GM21360 (cell line): ENCODE measurements around the gene CCN6.
A peak's percentile ranks its signal among the peaks of the same experiment; 100 is the strongest.
"Not testable (repeated sequence)": the region's sequence is repeated elsewhere in the genome, so short reads cannot be mapped to it uniquely, and the experiment has no call there.

ENCODE experiments used
- ATAC-seq: cut with Tn5 transposase; IDR thresholded peaks from one replicate; pipeline ENCODE4 v1.9.1; 2021; ENCODE audit warnings: mild to moderate bottlenecking, moderate library complexity; ENCODE audit not compliant: unreplicated experiment

CCN6 gene

GRCh38 chr6:112049026-112049799 lies 4.7 kb upstream of the CCN6 start:
- no peak for ATAC-seq

GRCh38 chr6:112049996-112050395 lies 3.9 kb upstream of the CCN6 start:
- no peak for ATAC-seq

GRCh38 chr6:112050429-112050828 lies 3.5 kb upstream of the CCN6 start:
- ATAC-seq: no peak

GRCh38 chr6:112051251-112051740 lies 2.6 kb upstream of the CCN6 start:
- not testable (repeated sequence) for ATAC-seq

GRCh38 chr6:112054555-112055190 lies 769 bp downstream of the CCN6 start:
- ATAC-seq: no peak

GRCh38 chr6:112058243-112059032 lies 4.5 kb downstream of the CCN6 start:
- no peak for ATAC-seq

GRCh38 chr6:112061605-112062004 lies 7.7 kb downstream of the CCN6 start:
- no peak for ATAC-seq

GRCh38 chr6:112062966-112063365 lies 9.1 kb downstream of the CCN6 start:
- ATAC-seq: no peak

GRCh38 chr6:112065426-112065986 lies 11.6 kb downstream of the CCN6 start:
- no peak for ATAC-seq

GRCh38 chr6:112066606-112067005 lies 12.7 kb downstream of the CCN6 start:
- ATAC-seq: no peak

GRCh38 chr6:112081569-112081968 lies 27.7 kb downstream of the CCN6 start:
- ATAC-seq: no peak

GRCh38 chr6:112085286-112086065 lies 31.6 kb downstream of the CCN6 start:
- no peak for ATAC-seq

GRCh38 chr6:112086744-112087135 lies 32.8 kb downstream of the CCN6 start:
- peak; percentile 26 for ATAC-seq

- ATAC-seq: peak; percentile 98
Observed at GRCh38 chr6:112087136-112087911, 33.4 kb downstream of the CCN6 start, which contains the start of the genes FAM229B and TUBE1. TSS of gene FAM229B (plus strand) at chr6:112087591. CDS start at chr6:112099284, 11,693 bp downstream. TSS of gene TUBE1 (minus strand) at chr6:112087482. CDS start at chr6:112087434, 48 bp downstream.

GRCh38 chr6:112087916-112088315 lies 34.0 kb downstream of the CCN6 start:
- ATAC-seq: no peak

GRCh38 chr6:112096901-112097300 lies 43.0 kb downstream of the CCN6 start:
- no peak for ATAC-seq

GRCh38 chr6:112100561-112100960 lies 46.7 kb downstream of the CCN6 start:
- no peak for ATAC-seq

- ATAC-seq: not testable (repeated sequence)
Observed at GRCh38 chr6:112106026-112106425, 52.1 kb downstream of the CCN6 start.

GRCh38 chr6:112106562-112106961 lies 52.7 kb downstream of the CCN6 start:
- no peak for ATAC-seq
